ENCODE results near the gene CYTH4. TPM values are rescaled to one million over a fixed set of nuclear protein-coding genes. Genes with fewer than 3 reads are reported as not detected.
A peak's percentile ranks its signal among the peaks of the same experiment; 100 is the strongest.

Gene CYTH4
- total and polyA plus RNA-seq, 2 of the 13 experiments (the other 11 are each of a cell fraction or from before 2014, with no cell fraction given) = not detected

- no peak for FAIRE-seq
- in situ Hi-C loops (cut with HindIII; ENCODE audit: extremely low pct_ligation_motif_present, low pct_unique_long_range_greater_than_20kb) = no loop called here
These were observed 21.5 kb downstream of the CYTH4 start for GRCh38 chr22:37303821-37304274.

More at GRCh38 chr22:37303821-37304274, 21.5 kb downstream of the CYTH4 start:
- Histone ChIP-seq H3K4me2 (ENCODE audit: low read depth, low read length) (no peak overlapping the region), H3K9ac (ENCODE audit: insufficient read depth, low read depth, low read length) (no peak overlapping the region), H3K36me3 (replicated peaks in 1 of 2; ENCODE audit: control insufficient read depth in 1 of 2, insufficient read depth in 2 of 2, low read length in 2 of 2) (no peaks in the 10 kb centered on the region), H2AFZ (ENCODE audit: low read length) (no peak overlapping the region), H3K27ac (ENCODE audit: extremely low read length, insufficient read depth, low read length) (no peak overlapping the region), H3K9me3 (ENCODE audit: low read length) (no peaks in the 10 kb centered on the region), H3K79me2 (ENCODE audit: insufficient read depth, low read length) (no peaks in the 10 kb centered on the region), H3K4me1 (ENCODE audit: insufficient read depth, low read length) (peaks cover 28% of the 10 kb centered on the region; the same call in 1 of the 2 replicates), H4K20me1 (ENCODE audit: insufficient read depth, low read length) (no peaks in the 10 kb centered on the region), H3K27me3 (ENCODE audit: control insufficient read depth in 1 of 2, insufficient read depth in 2 of 2, low read length in 2 of 2) (peaks cover 3 to 24% of the 10 kb centered on the region in 2 experiments; a peak in 3 of 5 replicates), H3K4me3 (replicated peaks in 1 of 3; ENCODE audit: insufficient read depth in 1 of 3, low read depth in 2 of 3, low read length in 3 of 3) (no peak overlapping the region)
- ChIA-PET CTCF (ENCODE audit: low intra/inter-chr PET ratio, low total read pairs) (no interaction called here), POLR2A (no interaction called here)
- no TSS peak for BruUV-seq (replicated peaks)
- DNase-seq (ENCODE audit: low spot score) (peak; percentile 32), ATAC-seq (peak; percentile 68)
- 4% methylated on average over 6 of the region's 9 CpGs for WGBS (ENCODE audit: low lambda C conversion rate)
- intact Hi-C loops (cut with micrococcal nuclease; ENCODE audit: unreplicated experiment) = no loop called here
- peak; percentile 77; the same call in 1 of the 2 replicates for TF ChIP-seq HIC2 (CRISPR knock-in tag; IDR thresholded peaks at IDR 0.05; ENCODE audit: low read depth)
- peak; percentile 89 for TF ChIP-seq FOSL2 (CRISPR knock-in tag; IDR thresholded peaks at IDR 0.05)
- no peak for TF ChIP-seq FOXA1 (IDR thresholded peaks at IDR 0.05)
- TF ChIP-seq FOXA1 (CRISPR knock-in tag; IDR thresholded peaks at IDR 0.05) = 0 out of 2 replicates have a peak, but pooled peaks have one; percentile 23
- TF ChIP-seq ZNF263 (CRISPR knock-in tag; IDR thresholded peaks at IDR 0.05) = peak; percentile 76; the same call in 1 of the 2 replicates
- TF ChIP-seq ZNF800 (CRISPR knock-in tag; IDR thresholded peaks at IDR 0.05) = no peak
- peak; percentile 60 for TF ChIP-seq ZFP36 (IDR thresholded peaks at IDR 0.05; ENCODE audit: borderline replicate concordance, low read depth, low read length, partially characterized antibody)
- TF ChIP-seq RARA (CRISPR knock-in tag; IDR thresholded peaks at IDR 0.05) = peak; percentile 8; the same call in 1 of the 2 replicates
- no peak for TF ChIP-seq HMG20A (CRISPR knock-in tag; IDR thresholded peaks at IDR 0.05; ENCODE audit: borderline replicate concordance)
- TF ChIP-seq SAP130 (CRISPR knock-in tag; IDR thresholded peaks at IDR 0.05; ENCODE audit: low read depth) = peak; percentile 57
- peak; percentile 71; the same call in 1 of the 2 replicates for TF ChIP-seq HNRNPL (IDR thresholded peaks at IDR 0.05; ENCODE audit: low read depth, low read length)
